ELF-1 (cell line): ENCODE data around the gene ALG13.

Experiments used
- DNase-seq: peaks from one replicate; pipeline ENCODE4 v3.0.0-alpha.2; 2016; ENCODE audit warnings: low read depth, low spot score

The ALG13 gene

GRCh38 chrX:111680988-111681779 lies at the start of gene ALG13:
ALG13 (plus strand) TSS chrX:111681170; CDS start chrX:111681219, 49 bp downstream.
- peak; percentile 95 for DNase-seq

DNA sequence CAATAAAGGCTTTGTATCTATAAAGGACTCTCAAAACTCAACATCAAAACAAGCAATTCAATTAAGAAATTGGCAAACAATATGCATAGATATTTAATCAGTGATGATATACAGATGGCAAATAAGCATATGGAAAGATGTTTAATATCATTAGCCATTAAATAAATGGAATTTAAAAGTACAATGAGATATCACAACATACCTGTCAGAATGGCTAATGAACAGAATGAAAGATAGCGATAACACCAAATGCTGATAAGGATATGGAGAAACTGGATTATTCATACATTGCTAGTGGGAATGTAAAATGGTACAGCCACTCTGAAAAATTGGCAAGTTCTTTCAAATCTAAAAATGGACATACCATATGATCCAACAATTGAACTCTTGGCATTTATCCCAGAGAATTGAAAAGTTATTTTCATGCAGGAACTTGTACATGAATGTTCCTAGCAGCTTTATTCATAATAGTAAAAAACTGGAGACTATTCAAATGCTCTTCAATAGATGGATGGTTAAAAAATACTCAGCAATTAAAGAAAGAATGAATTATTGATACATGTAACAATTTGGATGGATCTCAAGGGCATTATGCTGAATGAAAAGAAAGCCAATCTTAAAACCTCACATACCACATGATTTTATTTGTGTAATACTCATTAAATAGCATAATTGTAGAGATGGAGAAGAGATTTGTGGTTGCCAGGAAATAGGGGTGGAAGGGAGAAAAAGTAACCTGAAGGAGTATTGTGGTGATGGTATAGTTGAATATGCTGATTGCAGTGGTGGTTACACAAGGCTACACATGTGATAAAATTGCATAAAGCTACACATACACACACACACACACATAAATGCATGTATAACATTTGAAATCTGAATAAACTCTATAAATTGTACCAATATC lies 45.9 kb upstream of the ALG13 start:
- DNase-seq, result no peak

DNA sequence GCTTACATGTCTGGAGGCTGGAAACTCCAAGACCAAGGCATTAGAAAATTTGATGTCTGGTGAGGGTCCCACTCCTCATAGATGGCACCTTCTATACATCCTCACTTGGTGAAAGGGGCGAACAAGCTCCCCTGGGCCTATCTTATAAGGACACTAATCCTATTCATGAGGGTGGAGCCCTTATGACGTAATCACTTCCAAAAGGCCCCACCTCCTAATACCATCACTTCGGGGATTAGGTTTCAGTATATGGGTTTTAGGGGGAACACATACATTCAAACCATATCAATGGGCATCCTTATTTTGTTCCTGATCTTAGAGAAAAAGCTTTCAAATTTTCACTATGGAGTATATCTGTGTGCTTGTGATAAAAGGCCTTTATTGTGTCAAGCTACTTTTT lies 39.0 kb upstream of the ALG13 start:
- DNase-seq, result no peak

- peak; percentile 2 for DNase-seq
These were observed 35.8 kb upstream of the ALG13 start for GRCh38 chrX:111645165-111645564.

DNA sequence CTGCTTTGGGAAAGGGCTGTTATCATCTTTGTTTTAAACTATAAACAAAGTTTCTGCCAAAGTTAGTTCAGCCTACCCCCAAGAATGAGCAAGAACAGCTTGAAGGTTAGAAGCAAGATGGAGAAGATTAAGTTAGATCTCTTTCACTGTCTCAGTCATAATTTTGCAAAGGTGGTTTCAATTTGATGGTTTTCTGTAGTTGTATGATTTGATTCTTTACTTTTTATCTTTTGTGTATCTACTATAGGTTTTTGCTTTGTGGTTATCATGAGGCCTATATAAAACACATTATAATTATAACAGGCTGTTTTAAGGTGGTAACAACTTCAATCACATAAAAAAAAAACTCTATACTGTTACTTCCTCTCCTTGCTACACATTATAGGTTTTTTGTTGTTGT lies 35.4 kb upstream of the ALG13 start:
- no peak for DNase-seq

- DNase-seq, result no peak
These were observed 34.5 kb upstream of the ALG13 start for GRCh38 chrX:111646515-111646914.

- DNase-seq, result peak; percentile 10
These were observed 32.2 kb upstream of the ALG13 start for GRCh38 chrX:111648802-111649201.

- DNase-seq, result no peak
These were observed 31.3 kb upstream of the ALG13 start for GRCh38 chrX:111649638-111650037.

- DNase-seq, result no peak
These were observed 30.1 kb upstream of the ALG13 start for GRCh38 chrX:111650845-111651244.

DNA sequence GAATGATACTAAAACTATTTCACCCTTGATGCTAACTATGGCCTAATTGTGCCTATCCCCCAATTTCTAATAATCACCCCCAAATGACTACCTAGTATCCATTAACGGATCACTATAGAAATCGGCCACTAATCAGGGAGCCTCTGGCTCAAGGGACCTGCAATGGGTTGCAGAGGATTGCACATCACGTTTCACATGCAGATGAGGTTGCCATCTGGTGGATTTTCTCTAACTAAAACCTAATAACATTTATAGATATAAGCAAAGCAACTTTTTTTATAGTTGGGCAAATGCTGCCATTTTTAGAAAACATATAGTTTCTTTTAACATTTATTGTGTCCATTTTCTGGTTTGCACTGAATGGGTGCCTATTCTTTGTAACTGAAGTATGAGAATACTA lies 28.3 kb upstream of the ALG13 start:
- no peak for DNase-seq

GRCh38 chrX:111661241-111661640 lies 19.7 kb upstream of the ALG13 start:
- DNase-seq, result no peak

DNA sequence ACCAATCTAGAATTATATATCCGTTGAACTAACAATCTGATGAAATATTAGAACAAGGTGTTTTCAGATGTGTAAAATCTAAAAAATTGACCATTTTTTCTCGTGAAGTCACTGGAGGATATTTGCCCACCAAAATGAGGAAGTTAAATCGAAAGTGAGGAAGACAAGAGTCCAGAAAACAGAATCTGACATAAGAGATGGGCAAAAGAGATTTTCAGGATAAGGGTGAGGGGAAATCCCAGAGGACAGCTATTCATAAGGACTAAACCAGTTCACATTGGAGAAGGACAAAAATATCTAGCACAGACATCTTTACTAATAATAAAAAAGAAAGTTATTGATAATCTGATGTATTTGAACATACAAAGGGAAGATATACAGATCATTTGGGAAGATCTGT lies 18.7 kb upstream of the ALG13 start:
- no peak for DNase-seq

GRCh38 chrX:111671668-111672067 lies 9.3 kb upstream of the ALG13 start:
- DNase-seq, result no peak

GRCh38 chrX:111687305-111687704 lies 6.3 kb downstream of the ALG13 start:
- no peak for DNase-seq

DNA sequence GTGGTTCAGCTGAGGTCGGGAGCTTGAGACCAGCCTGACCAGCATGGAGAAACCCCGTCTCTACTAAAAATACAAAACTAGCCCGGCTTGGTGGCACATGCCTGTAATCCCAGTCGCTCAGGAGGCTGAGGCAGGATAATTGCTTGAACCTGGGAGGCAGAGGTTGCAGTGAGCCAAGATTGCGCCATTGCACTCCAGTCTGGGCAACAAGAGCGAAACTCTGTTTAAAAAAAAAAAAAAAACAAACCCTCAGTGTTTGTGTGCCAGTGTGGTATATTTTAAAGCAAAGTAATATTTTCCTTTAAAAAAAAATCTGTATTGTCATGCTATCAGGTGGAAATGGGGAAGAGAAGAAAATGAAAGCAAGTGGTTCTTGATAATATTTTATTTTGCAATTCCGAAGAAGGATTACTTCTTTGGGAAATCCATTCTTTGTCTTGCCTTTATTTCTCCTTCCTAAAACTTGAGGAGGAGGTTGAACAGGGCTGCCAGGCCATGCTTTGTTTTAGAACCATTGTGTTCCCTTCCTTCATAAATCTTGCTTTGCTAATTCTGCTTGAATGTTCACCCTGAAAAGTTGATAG lies 14.4 kb downstream of the ALG13 start:
- no peak for DNase-seq

- DNase-seq, result no peak
These were observed 38.6 kb downstream of the ALG13 start for GRCh38 chrX:111719426-111720210.

- DNase-seq, result no peak
These were observed 47.1 kb downstream of the ALG13 start for GRCh38 chrX:111728096-111728495.

DNA sequence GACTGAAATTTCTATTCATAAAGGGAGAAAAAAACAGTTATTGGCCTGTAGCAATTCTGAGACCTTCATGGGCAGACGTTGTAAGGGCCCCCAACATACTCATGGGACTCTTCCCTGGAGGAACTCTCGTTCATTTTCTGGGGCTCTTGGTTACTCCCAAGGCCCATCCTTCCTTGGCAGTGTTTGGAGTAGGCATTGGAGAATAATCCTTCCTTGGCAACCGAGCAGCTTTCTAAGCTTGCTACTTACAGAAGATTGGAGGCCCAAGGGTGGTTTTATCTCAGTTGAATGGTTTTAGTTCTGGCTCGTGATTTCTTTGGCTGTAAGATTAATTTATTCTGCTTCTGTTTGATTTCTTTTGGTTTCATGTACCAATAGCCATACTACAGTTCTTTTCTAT lies 50.4 kb downstream of the ALG13 start:
- no peak for DNase-seq

GRCh38 chrX:111736571-111736970 lies 55.6 kb downstream of the ALG13 start:
- no peak for DNase-seq

GRCh38 chrX:111742018-111742417 lies 61.0 kb downstream of the ALG13 start:
- DNase-seq, result no peak

DNA sequence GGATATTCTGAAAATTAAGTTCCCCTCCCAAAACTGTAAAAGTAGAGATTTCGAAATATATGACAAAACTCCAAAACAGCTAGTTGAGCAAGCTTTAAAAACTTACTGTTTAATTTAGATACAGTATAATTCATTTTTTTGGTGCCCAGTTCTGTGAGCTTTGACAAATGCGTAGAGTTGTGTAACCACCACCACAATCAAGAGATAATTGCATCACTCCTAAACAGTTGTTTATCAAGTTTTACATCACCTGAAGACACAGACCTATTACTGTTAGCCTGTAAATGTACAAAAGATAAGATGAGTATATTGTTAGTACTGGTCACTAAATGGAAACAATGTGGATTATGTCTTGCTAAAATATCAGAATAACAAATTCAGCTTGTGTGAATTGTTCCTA lies 62.3 kb downstream of the ALG13 start:
- DNase-seq, result no peak

GRCh38 chrX:111756486-111756885 lies 75.5 kb downstream of the ALG13 start:
- DNase-seq, result no peak
